ENCODE results near the gene LRRC3. TPM values are rescaled to one million over a fixed set of nuclear protein-coding genes. Genes with fewer than 3 reads are reported as not detected.

The LRRC3 gene
- total and polyA plus RNA-seq, 2 of the 8 experiments (the other 6 are each of a cell fraction or from before 2014, with no cell fraction given): 3.1 to 5.4 TPM

DNA sequence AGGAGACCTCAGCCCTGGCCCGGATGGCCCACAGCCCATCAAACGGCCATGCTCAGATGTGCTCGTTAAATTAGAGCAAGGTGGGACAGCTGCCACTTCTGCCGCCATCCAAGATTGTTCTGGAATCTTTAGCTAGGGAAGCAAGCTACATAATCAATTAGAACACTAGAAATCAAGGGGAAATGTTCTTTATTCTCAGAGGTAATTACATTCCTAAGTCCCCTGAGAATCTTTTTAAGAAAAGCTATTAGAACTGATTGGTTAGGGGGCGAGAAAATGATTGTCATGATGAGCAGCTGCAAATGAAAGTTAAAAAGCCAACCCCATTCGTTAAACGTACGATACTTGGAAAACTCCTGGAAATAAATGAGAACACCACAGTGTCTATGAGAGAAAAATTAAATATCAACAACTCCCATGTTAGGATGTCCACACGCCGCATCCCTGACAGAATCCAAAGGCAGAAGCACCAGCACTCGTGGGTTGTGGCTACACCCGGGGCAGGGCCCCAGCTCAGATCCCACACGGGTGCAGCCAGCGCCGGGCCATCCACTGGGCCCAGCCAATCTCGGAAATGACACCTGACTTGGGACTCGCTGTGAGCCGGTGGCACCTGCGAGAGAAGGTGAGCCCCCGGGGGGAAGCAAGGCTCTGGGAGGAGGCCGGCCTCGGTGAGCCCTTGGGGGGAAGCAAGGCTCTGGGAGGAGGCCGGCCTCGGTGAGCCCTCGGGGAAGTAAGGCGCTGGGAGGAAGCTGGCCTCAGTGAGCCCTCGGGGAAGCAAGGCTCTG lies 47.1 kb downstream of the LRRC3 start:
- TF ChIP-seq TAF7 (optimal IDR thresholded peaks at IDR 0.05; ENCODE audit: borderline replicate concordance, low read depth, low read length): no peak
- TF ChIP-seq POLR2A (IDR thresholded peaks at IDR 0.05; ENCODE audit: control extremely low read depth in 1 of 2, low read depth in 2 of 2, low read length in 2 of 2): no peak
- no peak for TF ChIP-seq HDAC2 (IDR thresholded peaks at IDR 0.05; ENCODE audit: borderline replicate concordance in 1 of 2, low read depth in 2 of 2, low read length in 2 of 2)
- DNase-seq (ENCODE audit: low read depth in 1 of 2, low spot score in 2 of 2): no peak
- no peak overlapping the region for H4K8ac ChIP-seq (ENCODE audit: extremely low read depth, insufficient read depth, low read length)
- no peak overlapping the region for H2BK120ac ChIP-seq (replicated peaks; ENCODE audit: low read depth, low read length)
- no peak overlapping the region for H3K9ac ChIP-seq (replicated peaks in 1 of 4; ENCODE audit: extremely low read depth in 1 of 4, low read depth in 3 of 4, low read length in 3 of 4)
- no peaks in the 10 kb centered on the region; the same call in 1 of the 2 replicates for H3K79me1 ChIP-seq (ENCODE audit: low read depth, low read length)
- no peaks in the 10 kb centered on the region for H3K79me2 ChIP-seq (ENCODE audit: control insufficient read depth in 1 of 2, insufficient read depth in 2 of 2, low read length in 2 of 2)
- no peak overlapping the region for H2BK5ac ChIP-seq (ENCODE audit: low read depth, low read length)
- H3K23me2 ChIP-seq (ENCODE audit: low read depth, low read length): no peaks in the 10 kb centered on the region
- no peak for FAIRE-seq
- no peak overlapping the region for H3K4ac ChIP-seq (replicated peaks; ENCODE audit: insufficient read length, low read depth, low read length)
- 0 out of 8 replicates have a peak, but pooled peaks cover 0 to 2% (median 0%) of the 10 kb centered on the region in 4 experiments for H3K36me3 ChIP-seq (ENCODE audit: control insufficient read depth in 2 of 4, insufficient read depth in 4 of 4, low read length in 3 of 4)
- no peak overlapping the region for H2AFZ ChIP-seq (ENCODE audit: low read length)
- H2BK12ac ChIP-seq (ENCODE audit: low read depth, low read length): no peak overlapping the region
- no peak overlapping the region for H3K4me2 ChIP-seq (ENCODE audit: insufficient read depth in 1 of 2, low read depth in 2 of 2, low read length in 2 of 2)
- no peaks in the 10 kb centered on the region for H4K20me1 ChIP-seq (replicated peaks in 1 of 2; ENCODE audit: control insufficient read depth in 1 of 2, insufficient read depth in 2 of 2, low read length in 2 of 2)
- no peak overlapping the region for H2BK15ac ChIP-seq (ENCODE audit: low read length)
- no peak overlapping the region for H2AK5ac ChIP-seq (ENCODE audit: low read depth, low read length)
- H3K4me3 ChIP-seq (ENCODE audit: extremely low read depth in 1 of 4, insufficient read depth in 2 of 4, low read depth in 3 of 4, low read length in 4 of 4): no peak overlapping the region
- H2BK20ac ChIP-seq (ENCODE audit: low read length): no peak overlapping the region
- no peak overlapping the region for H4K91ac ChIP-seq (replicated peaks; ENCODE audit: insufficient read length, low read length)
- ChIA-PET POLR2A (ENCODE audit: partially characterized antibody) (interaction anchor here (0.8 to 1.3 kb wide), 2 partner anchors 14 to 315 kb away, joined by 3 read pairs; partner anchors contain the start of gene SUMO3), CTCF (ENCODE audit: partially characterized antibody) (interaction anchor here (0.6 to 2.3 kb wide), 8 partner anchors 8 to 291 kb away, joined by 3 to 7 read pairs (median 4); no protein-coding TSS in a partner anchor)
- no peak overlapping the region for H4K5ac ChIP-seq (ENCODE audit: insufficient read length, low read depth, low read length)
- H3K27ac ChIP-seq (ENCODE audit: low read depth, low read length): no peak overlapping the region
- H3K18ac ChIP-seq (ENCODE audit: extremely low read depth, low read length): no peak overlapping the region
- no peaks in the 10 kb centered on the region for H3K27me3 ChIP-seq (replicated peaks in 1 of 4; ENCODE audit: control insufficient read depth in 3 of 4, extremely low read depth in 1 of 4, insufficient read depth in 3 of 4, low read length in 3 of 4)
- WGBS, 2 experiments (ENCODE audit: extremely low coverage in 1 of 2, insufficient coverage in 1 of 2, insufficient read length in 1 of 2, insufficient replicate concordance in 2 of 2, low coverage in 1 of 2, low lambda C conversion rate in 2 of 2, missing lambda C conversion rate in 1 of 2): 88% methylated on average over 25 of the region's 27 CpGs; no CpG with 5 or more reads in 1 of the 2 experiments
- H3K4me1 ChIP-seq (replicated peaks in 1 of 4; ENCODE audit: control insufficient read depth in 3 of 4, insufficient read depth in 4 of 4, low read length in 3 of 4): peaks cover 0 to 8% (median 2%) of the 10 kb centered on the region in 4 experiments; a peak in 5 of 7 replicates
- H3K9me3 ChIP-seq (ENCODE audit: insufficient read depth in 2 of 2, low read depth in 1 of 2, low read length in 1 of 2): no peaks in the 10 kb centered on the region
- no peak overlapping the region for H3K56ac ChIP-seq (replicated peaks; ENCODE audit: insufficient read length, low read depth, low read length)
- H3K14ac ChIP-seq (ENCODE audit: insufficient read length): no peak overlapping the region
- H3K23ac ChIP-seq (ENCODE audit: insufficient read length): no peak overlapping the region

Data from H1 (cell line).